HFF-Myc (cell line): Measurements from ENCODE around the gene POLR1D.
A peak's percentile ranks its signal among the peaks of the same experiment; 100 is the strongest.

Experiments
- DNase-seq: peaks from one replicate; pipeline ENCODE4 v3.0.0-alpha.2; 2011; ENCODE audit warnings: low read depth; ENCODE audit errors: extremely low read depth
- H3K4me3 ChIP-seq: replicated peaks from 2 replicates; pipeline ENCODE4 v1.5.1; 2011; ENCODE audit warnings: low read depth, mild to moderate bottlenecking, control low read depth, low read length
- CTCF ChIP-seq: IDR thresholded peaks from 2 replicates; pipeline ENCODE4 v1.5.1; 2012; ENCODE audit warnings: mild to moderate bottlenecking, low read depth, low read length, control low read depth; ENCODE audit errors: missing control alignments

POLR1D gene

GRCh38 chr13:27621366-27622101 is at the start of gene POLR1D:
POLR1D (plus strand) TSS chr13:27621892; CDS start chr13:27621984, 92 bp downstream.
- DNase-seq = no peak
- no peak for TF ChIP-seq CTCF
- H3K4me3 ChIP-seq = peak within 1 kb of the TSS; percentile 90

GRCh38 chr13:27572234-27572901 is 49.3 kb upstream of the POLR1D start:
- no peak for TF ChIP-seq CTCF
- no peak for DNase-seq
- no peak overlapping the region for H3K4me3 ChIP-seq

GRCh38 chr13:27573265-27573664 is 48.4 kb upstream of the POLR1D start:
- DNase-seq = no peak
- TF ChIP-seq CTCF = no peak

GRCh38 chr13:27574661-27575060 is 47.0 kb upstream of the POLR1D start:
- no peak overlapping the region for H3K4me3 ChIP-seq
- no peak for TF ChIP-seq CTCF

More at GRCh38 chr13:27573265-27573664, 48.4 kb upstream of the POLR1D start:
- no peak overlapping the region for H3K4me3 ChIP-seq

GRCh38 chr13:27578121-27579030 is 43.3 kb upstream of the POLR1D start:
- no peak overlapping the region for H3K4me3 ChIP-seq
- no peak for DNase-seq
- no peak for TF ChIP-seq CTCF

More at GRCh38 chr13:27574661-27575060, 47.0 kb upstream of the POLR1D start:
- no peak for DNase-seq

GRCh38 chr13:27583645-27584044 is 38.0 kb upstream of the POLR1D start:
- TF ChIP-seq CTCF = no peak
- H3K4me3 ChIP-seq = no peak overlapping the region
- no peak for DNase-seq
